ENCODE results near the gene TMPRSS3. TPM values are rescaled to one million over a fixed set of nuclear protein-coding genes. Genes with fewer than 3 reads are reported as not detected.

TMPRSS3 gene
- total RNA-seq, 1 donor from 2014 or later = not detected

DNA sequence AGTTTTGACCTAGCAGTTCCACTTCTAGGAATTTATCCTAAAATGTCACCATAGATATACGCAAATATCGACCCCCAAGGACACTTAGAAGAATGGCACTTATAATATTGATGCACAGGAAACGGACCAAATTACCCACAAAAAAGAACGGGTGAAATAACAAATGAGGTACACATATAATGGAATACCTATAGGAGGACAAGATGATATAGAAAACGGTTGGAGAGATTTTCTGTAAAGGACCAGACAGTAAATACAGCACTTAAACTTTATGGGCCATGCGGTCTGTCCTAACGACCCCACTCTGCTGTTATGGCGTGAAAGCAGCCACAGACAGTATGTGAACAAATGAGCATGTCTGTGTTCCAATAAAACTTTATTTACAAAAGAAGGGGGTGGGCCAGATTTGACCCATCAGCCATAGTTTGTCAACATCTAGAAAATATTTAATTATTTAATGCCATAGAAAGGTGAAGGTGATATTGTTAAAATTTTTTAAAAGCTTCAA, 2.4 kb downstream of the TMPRSS3 start:
- Histone ChIP-seq H3K9me3 (ENCODE audit: low read depth) (no peaks in the 10 kb centered on the region), H3F3A (ENCODE audit: low read depth) (peaks cover 8% of the 10 kb centered on the region), H4K20me1 (ENCODE audit: low read depth) (no peaks in the 10 kb centered on the region), H3K36me3 (no peaks in the 10 kb centered on the region), H3K4me1 (peaks cover 12% of the 10 kb centered on the region), H3K4me3 (no peak overlapping the region), H3K27me3 (no peaks in the 10 kb centered on the region), H3K9ac (no peak overlapping the region), H3K4me2 (no peak overlapping the region), H3K79me2 (ENCODE audit: low read depth) (no peaks in the 10 kb centered on the region), H3K27ac (no peak overlapping the region), H2AFZ (replicated peaks) (no peak overlapping the region)
- Mint-ChIP-seq H3K4me1 (peaks cover 29% of the 10 kb centered on the region), H3K4me3 (no peak overlapping the region), H3K27me3 (ENCODE audit: insufficient read depth, low read depth) (peaks cover 16% of the 10 kb centered on the region), H3K36me3 (no peaks in the 10 kb centered on the region), H3K9me3 (no peaks in the 10 kb centered on the region), H3K27ac (no peak overlapping the region)
- TF ChIP-seq, protein P1, sequence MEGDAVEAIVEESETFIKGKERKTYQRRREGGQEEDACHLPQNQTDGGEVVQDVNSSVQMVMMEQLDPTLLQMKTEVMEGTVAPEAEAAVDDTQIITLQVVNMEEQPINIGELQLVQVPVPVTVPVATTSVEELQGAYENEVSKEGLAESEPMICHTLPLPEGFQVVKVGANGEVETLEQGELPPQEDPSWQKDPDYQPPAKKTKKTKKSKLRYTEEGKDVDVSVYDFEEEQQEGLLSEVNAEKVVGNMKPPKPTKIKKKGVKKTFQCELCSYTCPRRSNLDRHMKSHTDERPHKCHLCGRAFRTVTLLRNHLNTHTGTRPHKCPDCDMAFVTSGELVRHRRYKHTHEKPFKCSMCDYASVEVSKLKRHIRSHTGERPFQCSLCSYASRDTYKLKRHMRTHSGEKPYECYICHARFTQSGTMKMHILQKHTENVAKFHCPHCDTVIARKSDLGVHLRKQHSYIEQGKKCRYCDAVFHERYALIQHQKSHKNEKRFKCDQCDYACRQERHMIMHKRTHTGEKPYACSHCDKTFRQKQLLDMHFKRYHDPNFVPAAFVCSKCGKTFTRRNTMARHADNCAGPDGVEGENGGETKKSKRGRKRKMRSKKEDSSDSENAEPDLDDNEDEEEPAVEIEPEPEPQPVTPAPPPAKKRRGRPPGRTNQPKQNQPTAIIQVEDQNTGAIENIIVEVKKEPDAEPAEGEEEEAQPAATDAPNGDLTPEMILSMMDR (IDR thresholded peaks at IDR 0.05) = no peak
- TF ChIP-seq EZH2phosphoT487 (IDR thresholded peaks at IDR 0.05) = no peak
- no peak for TF ChIP-seq EZH2 (IDR thresholded peaks at IDR 0.05)
- DNase-seq (ENCODE audit: low spot score) = no peak

DNA sequence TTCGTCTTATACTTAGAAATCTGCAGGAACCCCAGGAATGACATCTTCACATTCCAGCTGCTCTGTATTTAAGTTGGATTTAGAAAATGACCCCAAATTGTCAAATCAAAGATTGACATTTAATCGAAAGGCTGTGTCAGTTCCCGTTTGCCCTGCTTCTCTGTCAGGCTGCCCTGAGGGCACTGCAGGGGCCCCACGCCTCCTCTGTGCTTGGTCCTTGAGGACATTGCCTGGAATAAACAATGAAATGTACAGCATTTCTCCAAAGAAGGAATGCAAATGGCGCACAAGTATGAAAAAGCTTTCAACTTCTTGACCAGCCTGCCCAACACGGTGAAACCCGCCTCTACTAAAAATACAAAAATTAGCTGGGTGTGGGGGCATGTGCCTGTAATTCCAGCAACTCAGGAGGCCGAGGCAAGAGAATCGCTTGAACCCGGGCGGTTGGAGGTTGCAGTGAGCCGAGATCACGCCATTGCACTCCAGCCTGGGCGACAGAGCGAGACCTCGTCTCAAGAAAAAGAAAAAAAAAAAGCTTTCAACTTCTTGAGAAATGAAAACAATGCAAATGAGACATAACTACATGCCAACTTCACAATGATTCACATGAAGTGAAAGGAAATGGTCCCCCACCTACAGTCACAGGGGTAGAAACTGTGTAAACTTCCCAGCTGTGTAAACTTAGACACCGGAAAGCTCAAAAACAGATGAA, 3.0 kb downstream of the TMPRSS3 start:
- no peak overlapping the region for H3K4me3 Mint-ChIP-seq
- Histone ChIP-seq H3K4me3 (no peak overlapping the region), H3K79me2 (ENCODE audit: low read depth) (no peaks in the 10 kb centered on the region), H3K4me2 (no peak overlapping the region), H3F3A (ENCODE audit: low read depth) (peaks cover 8% of the 10 kb centered on the region), H2AFZ (replicated peaks) (no peak overlapping the region), H4K20me1 (ENCODE audit: low read depth) (no peaks in the 10 kb centered on the region), H3K36me3 (no peaks in the 10 kb centered on the region), H3K9ac (no peak overlapping the region), H3K4me1 (peaks cover 11% of the 10 kb centered on the region), H3K27me3 (no peaks in the 10 kb centered on the region), H3K9me3 (ENCODE audit: low read depth) (no peaks in the 10 kb centered on the region), H3K27ac (no peak overlapping the region)
- no peak overlapping the region for H3K27ac Mint-ChIP-seq
- H3K27me3 Mint-ChIP-seq (ENCODE audit: insufficient read depth, low read depth) = peaks cover 13% of the 10 kb centered on the region
- TF ChIP-seq EZH2 (IDR thresholded peaks at IDR 0.05) = no peak
- TF ChIP-seq, protein P1 (IDR thresholded peaks at IDR 0.05) = no peak
- H3K9me3 Mint-ChIP-seq = no peaks in the 10 kb centered on the region
- DNase-seq (ENCODE audit: low spot score) = no peak
- H3K4me1 Mint-ChIP-seq = peaks cover 28% of the 10 kb centered on the region
- no peaks in the 10 kb centered on the region for H3K36me3 Mint-ChIP-seq

DNA sequence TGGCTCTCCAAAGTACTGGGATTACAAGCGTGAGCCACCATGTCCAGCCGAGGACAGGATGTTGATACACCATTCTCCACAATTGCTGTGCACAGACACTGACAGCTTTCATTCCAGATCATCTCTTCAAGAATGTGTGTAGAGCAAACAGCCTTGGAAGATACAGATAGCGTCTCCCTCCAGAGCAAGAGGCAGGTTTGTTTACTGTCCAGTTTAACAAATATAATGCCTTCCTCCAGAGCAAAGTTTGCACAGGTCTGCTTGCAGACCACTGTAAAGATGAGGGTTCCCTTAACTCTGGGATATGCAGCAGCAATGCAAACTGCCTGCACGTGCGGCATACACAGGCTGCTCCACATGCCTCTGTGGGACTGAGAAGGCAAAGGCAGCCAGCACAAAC, 4.6 kb downstream of the TMPRSS3 start:
- Histone ChIP-seq H3K79me2 (ENCODE audit: low read depth) (no peaks in the 10 kb centered on the region), H3K27me3 (no peaks in the 10 kb centered on the region), H3K36me3 (no peaks in the 10 kb centered on the region), H3K4me3 (no peak overlapping the region), H3K9me3 (ENCODE audit: low read depth) (no peaks in the 10 kb centered on the region), H3K4me1 (peaks cover 11% of the 10 kb centered on the region), H3K9ac (no peak overlapping the region), H2AFZ (replicated peaks) (no peak overlapping the region), H3K27ac (no peak overlapping the region), H4K20me1 (ENCODE audit: low read depth) (no peaks in the 10 kb centered on the region), H3K4me2 (no peak overlapping the region), H3F3A (ENCODE audit: low read depth) (peaks cover 8% of the 10 kb centered on the region)
- DNase-seq (ENCODE audit: low spot score) = no peak
- no peaks in the 10 kb centered on the region for H3K36me3 Mint-ChIP-seq
- H3K4me3 Mint-ChIP-seq = no peak overlapping the region
- peaks cover 28% of the 10 kb centered on the region for H3K4me1 Mint-ChIP-seq
- H3K27ac Mint-ChIP-seq = no peak overlapping the region
- TF ChIP-seq, protein P1 (IDR thresholded peaks at IDR 0.05) = no peak
- TF ChIP-seq EZH2 (IDR thresholded peaks at IDR 0.05) (no peak), EZH2phosphoT487 (IDR thresholded peaks at IDR 0.05) (no peak)
- H3K27me3 Mint-ChIP-seq (ENCODE audit: insufficient read depth, low read depth) = peaks cover 10% of the 10 kb centered on the region
- H3K9me3 Mint-ChIP-seq = peaks cover 2% of the 10 kb centered on the region

Data from neural progenitor cell (in vitro differentiated cells).